ENCODE data around the gene DYRK1A.

Gene DYRK1A

DNA sequence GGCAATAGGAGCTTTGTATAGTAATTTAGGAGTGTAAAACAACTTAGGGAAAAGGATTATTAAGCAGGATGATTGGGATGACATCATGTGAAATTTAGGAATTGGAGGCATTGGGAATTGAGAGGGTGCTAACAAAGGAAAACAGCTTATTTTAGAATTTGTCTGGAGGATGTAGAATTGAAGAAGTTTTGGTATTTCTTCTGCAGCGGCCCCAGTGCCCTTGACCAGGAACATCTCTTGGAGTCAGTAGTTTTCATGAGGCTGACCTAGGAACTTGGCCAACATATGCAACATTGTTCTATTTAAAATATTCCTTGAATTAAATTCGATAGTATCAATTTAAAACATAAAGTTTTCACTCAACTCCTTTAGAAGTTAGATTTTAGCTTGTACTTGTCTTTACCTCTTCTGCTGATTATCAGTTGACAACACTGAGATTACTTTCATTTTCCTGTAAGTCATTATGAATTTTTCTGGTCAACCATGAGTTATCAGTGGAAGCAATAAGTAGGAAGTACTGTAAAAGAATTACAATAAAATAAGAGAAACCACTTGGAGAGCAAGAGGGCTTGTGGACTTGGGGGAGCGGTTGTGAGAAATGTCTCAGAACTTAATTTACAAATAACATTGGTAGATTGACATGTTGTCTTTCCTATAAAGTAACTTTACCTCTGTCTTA lies 52.8 kb downstream of the DYRK1A start:
- DNase-seq (ENCODE audit: low spot score), result no peak

DNA sequence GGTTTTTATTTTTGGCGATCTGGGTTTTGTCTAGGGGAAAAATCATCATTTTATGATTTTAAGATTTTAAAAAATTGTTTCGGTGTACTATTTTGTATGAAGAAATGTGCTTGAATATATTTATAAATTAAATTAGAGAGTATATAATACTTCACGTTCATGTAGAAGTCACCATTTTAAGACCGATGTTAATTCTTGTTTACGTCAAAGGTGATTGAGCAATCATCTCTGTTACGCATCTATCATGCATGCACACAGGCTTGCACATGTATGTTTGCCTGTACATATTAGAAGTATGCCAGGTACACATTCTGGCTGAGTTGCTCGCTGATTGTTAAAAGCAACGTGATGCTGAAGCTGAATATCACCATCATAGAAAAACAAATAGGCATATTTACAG lies 54.7 kb downstream of the DYRK1A start:
- no peak for DNase-seq (ENCODE audit: low spot score)

DNA sequence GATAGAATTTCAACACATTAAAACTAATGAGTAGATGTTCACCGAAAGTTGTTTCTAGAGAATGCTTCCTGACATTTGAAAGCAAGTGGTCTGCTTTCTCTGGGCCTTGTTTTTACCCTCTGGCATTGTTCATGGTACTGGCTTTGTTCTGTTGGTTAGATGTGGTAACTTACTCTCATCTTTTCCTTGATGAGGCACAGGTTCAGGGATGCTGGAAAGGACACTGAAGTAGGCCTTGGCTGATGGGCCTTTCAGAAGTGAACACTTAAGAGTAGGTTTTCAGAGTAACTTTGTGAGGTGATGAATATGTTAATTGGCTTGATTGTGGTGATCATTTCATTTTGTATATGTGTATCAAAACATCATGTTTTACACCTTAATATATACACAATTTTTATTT lies 55.8 kb downstream of the DYRK1A start:
- no peak for DNase-seq (ENCODE audit: low spot score)

DNA sequence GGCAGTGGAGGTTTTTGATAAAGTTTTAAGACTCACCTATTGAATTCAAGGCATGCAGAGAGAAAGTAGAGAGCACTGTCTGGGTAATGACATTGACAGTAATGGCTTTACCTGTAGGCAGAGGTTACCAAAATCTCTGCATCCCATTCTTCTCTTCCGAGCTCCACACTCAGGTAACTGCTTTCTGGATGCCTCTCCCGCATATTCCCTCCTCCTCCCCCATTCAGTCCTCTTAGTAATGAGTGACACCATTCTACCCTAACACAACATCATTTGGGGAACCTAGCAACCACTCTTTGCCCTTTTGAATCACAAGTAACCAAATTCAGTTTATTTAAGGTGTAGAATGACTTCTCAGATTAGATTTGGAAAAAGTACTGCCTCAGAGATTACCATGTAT lies 56.5 kb downstream of the DYRK1A start:
- no peak for DNase-seq (ENCODE audit: low spot score)

DNA sequence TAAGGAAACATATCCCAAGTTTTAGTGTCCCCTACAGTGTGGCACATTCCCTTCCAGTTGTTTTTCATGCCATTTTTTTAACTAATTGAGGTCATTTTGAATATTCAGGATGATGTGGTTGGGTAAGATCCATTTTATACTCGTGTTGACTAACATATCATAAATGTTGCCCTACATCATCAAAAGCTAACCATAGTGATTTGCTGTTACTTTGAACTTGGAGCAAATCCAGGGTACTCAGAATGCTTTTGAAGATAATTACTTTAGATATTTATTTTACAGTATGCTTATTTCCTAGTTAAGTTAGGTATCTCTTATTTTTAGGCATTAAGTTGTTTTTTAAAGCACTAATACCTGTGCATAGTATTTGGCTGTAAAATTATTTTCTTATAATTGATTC lies 57.8 kb downstream of the DYRK1A start:
- DNase-seq (ENCODE audit: low spot score), result no peak

DNA sequence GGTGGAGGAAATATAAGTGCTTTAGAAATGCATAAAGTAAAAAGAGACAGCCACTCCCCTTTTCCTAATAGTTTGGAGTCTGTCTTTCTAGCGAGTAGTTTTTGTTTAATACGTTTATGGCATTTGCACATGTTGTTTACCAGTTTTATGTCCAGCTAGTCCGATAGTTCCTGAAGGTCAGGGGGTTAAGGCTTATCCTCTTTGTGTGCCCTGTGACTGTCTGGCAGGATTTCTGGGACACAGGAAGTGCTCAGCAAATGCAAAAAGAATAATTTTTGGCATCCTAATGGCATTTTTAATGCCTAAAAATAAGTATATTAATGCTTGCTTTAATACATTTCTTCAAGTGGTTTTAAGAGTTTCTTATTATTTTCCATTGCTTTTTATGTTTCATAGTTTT lies 58.4 kb downstream of the DYRK1A start:
- DNase-seq (ENCODE audit: low spot score), result no peak

DNA sequence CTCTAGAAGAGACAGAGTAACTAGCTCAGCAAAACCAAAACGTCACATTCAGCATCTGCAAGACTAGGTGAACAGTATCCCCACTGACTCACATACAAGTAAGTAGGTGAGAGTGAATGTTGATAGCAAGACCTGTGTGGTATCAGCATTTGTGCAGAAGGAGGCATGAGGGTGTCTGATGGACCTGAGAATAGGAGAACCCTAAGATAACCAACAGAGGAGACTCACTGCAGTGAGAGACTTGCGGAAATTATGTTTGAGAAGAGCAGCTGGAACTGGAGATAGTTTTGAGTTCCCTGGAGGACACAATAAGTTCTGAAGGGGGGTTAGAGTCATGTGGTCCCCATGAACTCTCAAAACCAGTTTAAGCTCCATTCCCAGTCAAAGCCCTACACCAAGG lies 59.1 kb downstream of the DYRK1A start:
- DNase-seq (ENCODE audit: low spot score), result no peak

DNA sequence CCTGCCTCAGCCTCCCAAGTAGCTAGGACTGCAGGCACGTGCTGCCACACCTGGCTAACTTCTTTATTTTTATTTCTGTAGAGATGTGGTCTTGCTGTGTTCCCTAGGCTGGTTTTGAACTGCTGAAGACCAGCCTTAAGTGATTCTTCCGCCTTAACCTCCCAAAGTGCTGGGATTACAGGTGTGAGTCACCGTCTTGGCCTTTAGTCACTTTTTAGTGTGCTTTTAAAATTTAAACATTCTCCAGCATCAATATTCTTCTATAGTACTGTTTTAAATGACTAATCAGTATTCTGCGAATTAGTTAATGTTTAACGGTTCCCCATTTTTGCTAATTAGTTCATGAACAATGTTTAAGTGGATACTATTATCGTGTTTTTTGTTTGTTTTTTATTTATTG lies 60.6 kb downstream of the DYRK1A start:
- no peak for DNase-seq (ENCODE audit: low spot score)

DNA sequence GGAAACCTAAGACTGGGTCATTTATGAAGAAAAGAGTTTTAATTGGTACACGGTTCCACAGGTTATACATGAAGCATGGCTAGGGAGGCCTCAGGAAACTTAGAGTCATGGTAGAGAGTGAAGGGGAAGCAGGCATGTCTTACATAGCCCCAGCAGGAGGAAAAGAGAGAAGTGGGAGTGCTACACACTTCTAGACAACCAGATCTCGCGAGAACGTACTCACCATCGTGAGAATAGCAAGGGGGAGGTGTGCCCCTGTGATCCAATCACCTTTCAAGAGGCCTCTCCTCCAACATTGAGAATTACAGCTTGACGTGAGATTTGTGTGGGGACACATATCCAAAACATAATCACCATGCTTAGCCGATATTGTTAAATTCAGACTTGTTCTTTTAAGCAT lies 62.8 kb downstream of the DYRK1A start:
- no peak for DNase-seq (ENCODE audit: low spot score)

DNA sequence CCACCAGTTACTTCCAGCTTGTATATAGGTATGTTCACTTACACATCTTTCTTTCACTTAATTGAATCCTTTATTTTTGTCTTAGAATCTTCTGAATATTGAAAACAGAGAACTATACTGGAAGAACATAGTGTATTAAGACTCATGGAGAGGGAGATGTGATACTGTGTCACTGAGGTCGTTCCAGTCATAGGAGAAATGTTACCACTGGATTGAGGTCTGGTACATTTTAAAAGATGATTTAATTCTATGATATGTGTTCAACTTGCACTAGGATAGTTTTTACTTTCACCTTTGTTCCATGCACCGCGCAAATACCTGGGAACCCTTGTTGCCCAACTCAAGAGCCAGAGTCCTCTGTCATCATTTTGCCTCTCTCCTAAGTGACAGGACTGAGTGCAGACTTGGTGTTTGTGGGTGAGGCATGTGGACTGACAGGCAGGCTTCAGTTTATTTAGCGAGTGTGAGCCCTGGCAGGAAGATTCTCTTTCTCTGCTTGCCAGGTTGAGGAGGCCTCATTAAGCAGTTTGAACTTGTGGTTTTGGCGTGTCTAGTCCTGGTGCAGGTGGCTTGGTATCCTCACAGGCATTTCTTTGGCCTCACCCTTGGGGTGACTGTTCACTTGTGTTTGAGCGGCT lies 63.7 kb downstream of the DYRK1A start:
- no peak for DNase-seq (ENCODE audit: low spot score)

DNA sequence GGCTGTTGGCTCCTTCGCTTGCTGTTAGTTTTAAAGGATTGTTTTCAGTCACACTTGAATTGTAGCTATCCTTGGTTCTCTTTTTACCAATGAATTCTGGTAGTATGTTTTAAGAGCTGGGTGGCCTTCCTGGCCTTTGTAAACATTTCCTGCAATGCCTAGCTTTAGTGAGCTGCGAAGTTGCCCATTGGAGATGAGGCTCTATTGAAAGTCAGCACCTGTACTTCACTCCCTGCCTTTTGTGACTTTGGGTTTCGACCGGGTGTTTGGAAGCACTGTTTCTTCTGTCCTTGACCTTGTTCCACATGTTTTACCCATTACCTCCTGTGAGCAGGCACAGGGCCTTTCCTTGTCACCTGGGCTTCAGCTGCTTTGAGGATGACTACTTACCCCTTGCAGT lies 64.7 kb downstream of the DYRK1A start:
- DNase-seq (ENCODE audit: low spot score), result no peak

DNA sequence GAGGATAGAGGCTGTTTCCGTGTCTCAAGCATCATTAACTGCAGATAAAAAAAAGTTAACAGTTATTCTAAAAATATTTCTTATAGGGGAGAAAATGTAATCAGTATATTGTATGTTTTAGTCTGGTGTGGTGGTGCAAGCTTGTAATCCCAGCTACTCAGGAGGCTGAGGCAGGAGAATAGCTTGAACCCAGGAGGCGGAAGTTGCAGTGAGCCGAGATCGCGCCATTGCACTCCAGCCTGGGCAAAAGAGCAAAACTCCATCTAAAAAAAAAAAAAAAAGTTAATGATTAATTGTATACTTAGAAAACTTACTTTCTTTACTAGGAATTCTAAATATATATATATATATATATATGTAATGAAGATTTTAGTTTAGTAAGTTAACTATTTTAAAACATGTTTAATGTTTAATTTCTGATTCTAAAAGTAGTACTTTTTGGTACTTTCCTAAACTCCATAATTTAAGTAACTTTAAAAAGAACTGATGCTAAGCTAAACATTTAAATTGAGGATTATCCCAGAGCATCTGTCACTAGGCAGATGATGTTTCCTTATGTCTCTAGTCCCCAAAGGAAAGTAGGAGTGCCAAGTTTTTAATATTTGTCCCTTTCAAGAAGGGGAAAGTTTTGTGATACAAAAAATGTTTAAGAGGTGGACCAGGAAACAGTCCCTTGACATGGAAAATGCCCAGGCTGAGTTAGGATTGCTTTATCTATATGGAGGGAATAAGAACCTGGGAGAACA lies 66.3 kb downstream of the DYRK1A start:
- DNase-seq (ENCODE audit: low spot score), result no peak

DNA sequence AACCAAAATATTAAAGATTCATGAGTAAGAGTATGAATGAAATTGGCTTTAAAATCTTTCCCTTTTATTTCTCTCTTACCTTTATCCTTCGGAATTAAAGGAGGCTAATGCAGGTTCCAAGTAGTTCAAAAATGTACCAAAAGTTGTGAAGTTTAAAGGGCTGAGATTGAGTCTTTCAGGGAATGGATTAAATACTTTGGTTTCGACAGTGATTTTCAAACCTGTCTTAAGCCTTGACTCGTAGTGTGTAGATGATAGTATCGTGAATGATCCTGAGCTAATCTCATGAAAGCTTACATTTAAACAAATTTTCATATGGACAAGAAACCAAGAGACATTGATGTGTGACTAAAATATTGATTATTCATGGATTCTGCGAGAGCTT lies 66.9 kb downstream of the DYRK1A start:
- DNase-seq (ENCODE audit: low spot score), result no peak

DNA sequence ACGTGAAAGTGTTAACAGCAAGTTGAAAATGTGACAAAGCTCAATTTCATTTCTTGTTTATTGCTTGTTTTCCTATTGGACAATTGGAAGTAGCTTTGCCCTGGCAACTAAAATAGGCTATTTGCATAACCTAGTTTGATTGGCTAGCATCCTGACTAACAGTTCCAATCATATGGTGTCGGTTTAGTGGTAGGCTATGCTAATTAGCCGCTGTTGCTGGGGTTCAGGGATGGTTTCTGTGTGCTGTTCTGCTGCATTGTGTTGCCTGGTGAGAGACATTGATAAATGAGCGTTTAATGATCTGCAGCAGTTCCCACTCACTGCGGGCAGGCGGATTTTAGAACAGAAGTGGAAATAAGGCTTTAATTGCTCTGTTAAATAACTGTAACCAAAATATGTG lies 68.5 kb downstream of the DYRK1A start:
- no peak for DNase-seq (ENCODE audit: low spot score)

DNA sequence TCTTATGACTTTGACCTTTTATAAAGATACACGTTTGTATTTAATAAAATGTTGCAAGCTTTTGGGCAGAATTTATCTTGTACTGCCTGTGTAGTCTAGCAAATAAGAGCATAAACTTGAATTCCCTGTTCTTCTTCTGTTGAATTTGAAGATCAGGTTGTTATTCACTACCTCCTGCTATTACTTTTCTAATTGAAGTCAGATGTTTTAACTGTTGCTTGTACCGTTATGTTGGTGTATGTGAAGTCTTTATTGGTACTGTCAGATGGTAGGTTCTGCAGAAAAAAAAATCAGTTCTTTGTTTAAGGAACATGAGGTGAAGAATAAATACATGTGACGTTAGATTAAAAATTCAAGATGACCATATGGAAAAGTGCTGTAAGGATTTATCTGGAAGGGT lies 69.1 kb downstream of the DYRK1A start:
- DNase-seq (ENCODE audit: low spot score), result no peak

DNA sequence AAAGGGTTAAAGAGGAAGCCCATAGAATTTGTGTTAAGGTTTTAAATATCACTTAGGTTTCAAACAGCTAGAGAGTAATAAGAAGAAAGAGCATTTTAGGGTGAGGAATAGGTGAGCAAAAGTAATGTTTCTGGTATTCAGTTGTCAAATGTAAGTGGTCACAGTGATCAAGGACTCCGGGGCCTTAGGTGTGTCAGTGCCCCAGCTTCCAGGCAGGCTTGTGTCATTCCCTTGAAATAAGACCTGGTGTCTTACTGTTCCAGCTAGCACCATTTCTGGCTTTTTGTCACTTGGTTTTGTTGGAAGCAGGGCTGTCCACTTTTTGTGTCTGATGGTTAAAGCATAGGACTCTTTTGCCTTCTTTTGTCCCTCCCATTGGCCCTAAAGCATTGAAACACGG lies 69.6 kb downstream of the DYRK1A start:
- DNase-seq (ENCODE audit: low spot score), result no peak

DNA sequence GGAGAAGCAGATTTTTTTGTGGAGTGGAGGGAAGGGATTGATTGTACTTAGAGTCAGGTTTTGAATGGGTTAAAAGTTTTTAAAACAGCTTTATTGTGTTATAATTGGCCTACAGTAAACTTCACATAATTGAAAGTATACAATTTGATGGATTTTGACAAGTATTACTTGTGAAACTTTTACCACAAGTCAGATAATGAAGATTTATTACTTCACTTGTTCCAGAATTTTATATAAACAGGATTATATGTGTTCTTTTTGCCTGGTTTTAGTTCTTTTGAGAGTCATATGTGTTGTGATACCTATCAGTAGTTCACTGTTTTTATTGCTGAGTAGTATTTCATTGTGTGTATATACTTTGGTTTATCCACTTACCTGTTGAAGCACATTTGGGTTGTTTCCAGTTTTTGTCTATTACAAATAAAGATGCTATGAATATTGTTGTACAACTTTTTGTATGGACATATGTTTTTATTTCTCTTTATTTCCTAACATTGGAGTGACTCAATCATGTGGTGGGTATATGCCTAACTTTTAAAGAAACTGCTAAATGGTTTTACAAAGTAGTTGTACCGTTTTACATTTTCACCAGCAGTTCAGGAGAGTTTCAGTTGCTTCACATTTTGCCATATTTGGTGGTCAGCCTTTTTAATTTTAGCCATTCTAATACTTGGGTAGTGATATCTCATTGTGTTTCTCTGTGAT lies 71.0 kb downstream of the DYRK1A start:
- DNase-seq (ENCODE audit: low spot score), result no peak

DNA sequence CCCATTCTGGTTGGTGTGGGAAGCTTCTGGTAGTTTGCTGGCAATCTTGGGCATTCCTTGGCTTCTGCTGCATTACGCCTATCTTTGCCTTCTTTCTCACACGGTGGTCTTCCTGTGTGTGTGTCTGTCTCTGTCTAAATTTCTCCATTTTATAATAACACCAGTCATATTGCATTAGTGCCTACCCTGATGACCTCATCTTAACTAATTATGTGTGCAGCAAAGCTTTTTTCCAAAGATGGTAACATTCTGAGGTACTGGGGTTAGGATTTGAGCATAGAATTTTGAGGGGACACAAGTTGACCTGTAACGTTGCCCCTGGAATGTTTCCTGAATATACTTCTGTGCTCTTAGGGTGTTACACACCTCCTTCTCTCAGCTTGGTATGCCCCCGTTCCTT lies 77.1 kb downstream of the DYRK1A start:
- DNase-seq (ENCODE audit: low spot score), result no peak

DNA sequence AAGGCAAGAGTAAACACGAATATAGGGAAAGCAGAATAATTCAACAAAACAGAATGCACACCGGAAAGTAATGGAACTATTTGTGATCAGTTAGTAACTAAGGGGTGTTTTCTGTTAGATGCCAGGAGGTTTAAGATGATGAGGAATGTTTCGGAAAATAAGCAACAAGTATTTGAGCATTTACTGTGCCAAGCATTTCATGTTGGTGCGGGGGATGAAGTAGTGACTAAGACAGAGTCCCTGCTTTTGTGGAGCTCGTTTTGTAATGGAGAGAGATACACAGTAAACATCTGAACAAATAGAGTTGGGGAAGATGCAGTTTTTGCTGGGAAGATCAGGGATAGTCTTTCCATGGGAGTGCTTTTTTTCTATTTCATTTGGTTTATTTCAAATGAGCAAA lies 78.7 kb downstream of the DYRK1A start:
- DNase-seq (ENCODE audit: low spot score), result no peak

DNA sequence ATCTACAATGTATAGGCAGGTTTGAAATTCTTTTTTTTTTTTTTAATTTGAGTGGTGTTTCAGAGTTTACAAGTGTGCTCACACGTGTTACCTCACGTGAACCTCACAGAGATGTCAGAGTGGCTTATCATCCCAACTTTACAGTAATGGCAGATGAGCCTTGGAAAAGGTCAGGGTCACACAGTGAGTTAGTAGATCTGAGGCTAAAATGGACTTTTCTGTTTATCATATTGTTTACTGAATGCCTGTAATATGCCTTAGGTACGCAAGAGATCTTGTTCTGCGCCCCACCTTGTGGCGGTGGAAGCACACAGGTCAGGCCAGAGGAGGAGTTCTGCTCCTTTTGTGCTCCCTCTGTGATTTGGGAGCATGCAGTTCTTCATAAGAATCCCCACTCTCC lies 80.0 kb downstream of the DYRK1A start:
- DNase-seq (ENCODE audit: low spot score), result no peak

DNA sequence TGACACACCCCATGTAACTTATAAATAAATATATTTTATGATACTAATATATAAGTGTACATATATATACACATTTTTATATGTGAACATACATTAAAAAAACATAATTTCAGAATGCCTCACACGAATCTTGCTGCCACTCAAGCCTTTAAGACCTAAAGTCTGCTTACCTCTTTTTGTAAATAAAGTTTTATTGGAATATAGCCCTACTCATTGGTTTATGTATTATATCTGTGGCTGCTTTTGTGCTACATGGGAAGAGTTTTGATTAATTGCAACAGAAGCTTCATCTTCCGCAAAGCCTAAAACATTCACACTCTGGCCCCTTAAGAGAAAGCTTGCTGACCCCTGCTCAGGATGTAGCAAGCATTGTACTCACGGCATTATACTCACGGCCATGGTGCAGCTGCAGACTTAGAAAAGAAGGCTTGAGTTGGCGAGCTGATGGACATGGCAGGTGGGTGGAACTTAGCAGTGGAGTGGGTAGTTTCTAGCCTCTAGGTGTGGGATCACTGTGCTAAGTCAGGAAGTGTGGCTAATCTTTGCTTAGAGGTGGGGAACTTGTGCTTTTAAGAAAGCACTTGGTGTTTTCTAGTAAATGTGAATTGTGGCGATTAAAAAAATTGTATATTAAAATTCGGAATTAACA lies 80.8 kb downstream of the DYRK1A start:
- DNase-seq (ENCODE audit: low spot score), result no peak

DNA sequence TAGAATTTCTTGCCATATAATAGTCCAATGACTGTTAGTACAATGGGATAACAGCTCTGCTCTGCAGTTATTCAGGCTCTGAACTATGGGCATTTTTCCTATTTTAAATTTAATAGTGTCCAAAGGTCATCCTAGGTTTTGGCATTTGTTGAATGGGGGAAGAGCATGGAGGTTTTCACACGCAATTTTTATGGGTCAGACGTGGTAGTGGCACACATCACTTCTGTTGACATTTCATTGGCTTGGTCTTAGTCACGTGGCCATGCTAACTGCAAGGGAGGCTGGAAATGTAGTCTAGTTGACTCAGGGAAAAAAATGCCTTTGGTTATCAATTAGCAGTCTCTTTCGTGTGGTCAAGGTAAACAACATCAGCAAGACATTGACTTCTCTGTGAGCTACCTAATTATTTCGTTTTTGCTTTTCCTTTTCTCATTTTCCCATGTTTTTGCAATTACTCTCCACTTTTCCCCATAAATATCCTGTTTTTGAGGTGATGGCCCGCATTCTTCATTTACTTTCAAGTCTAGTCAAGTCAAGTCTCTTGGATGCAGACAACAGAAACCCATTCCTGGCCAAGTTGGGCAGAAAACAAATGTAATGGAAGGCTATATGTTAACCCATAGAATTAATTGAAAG lies 82.8 kb downstream of the DYRK1A start:
- no peak for DNase-seq (ENCODE audit: low spot score)

Measured in hepatic stellate cell (primary cell).